Testis (tissue), 2 donors: ENCODE measurements around the gene KPTN.

Source experiments
- POLR2A ChIP-seq: fragments of 450-650 bp; IDR thresholded peaks from one replicate; pipeline ENCODE4 v1.6.1; 2017; ENCODE audit warnings: antibody characterized with exemption, mild to moderate bottlenecking, moderate library complexity
- TF ChIP-seq, protein P1 (sequence below), 3 experiments: fragments of 450-650 bp in 2 of 3; fragments of 200-600 bp in 1 of 3; sonication (generic) in 1 of 3; IDR thresholded peaks; one replicate each; pipeline ENCODE4 v1.5.1; 2016 to 2019; ENCODE audit warnings: antibody characterized with exemption in 3 of 3, mild to moderate bottlenecking in 2 of 3, moderate library complexity in 1 of 3

DNA sequence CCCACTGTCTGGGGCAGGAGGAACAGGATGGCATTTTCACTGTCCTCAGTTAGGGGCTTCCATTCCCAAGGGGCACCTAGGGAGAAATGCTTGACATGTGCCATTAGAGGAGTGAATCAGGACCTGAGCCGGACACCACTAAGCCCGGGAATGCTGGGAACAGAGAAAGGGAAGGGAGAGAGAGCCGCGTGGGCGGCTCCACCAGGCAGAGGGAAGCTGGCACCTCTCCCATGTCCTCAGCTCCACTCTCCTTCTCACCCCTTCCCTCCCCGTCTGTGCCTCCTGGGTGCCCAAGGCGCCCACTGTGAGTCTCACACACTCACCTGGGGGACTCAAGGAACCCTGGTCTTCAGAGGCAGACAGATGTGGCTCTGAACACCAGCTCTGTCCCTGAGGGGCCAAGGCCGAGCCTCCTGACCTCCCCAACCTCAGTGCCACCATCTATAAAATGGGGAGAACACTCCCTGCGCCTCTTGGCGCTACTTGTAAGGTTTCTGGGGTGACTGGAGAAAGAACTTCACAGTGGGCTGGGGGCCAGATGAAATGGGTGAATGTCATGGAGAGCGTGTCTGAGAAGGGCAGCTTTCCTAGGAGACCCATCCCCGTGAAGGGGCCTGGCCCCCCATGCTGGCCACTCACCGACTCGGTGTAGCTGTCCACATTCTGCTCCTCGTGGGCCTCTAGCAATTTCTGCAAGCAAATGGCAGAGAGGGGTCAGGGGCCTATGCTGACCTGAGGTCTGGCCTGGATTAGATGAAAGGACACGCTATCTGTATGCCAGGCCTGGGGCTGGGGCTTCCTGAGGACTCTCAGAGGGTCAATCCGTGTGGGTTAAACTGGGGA is 5.3 kb upstream of the KPTN start:
- TF ChIP-seq, protein P1, sequence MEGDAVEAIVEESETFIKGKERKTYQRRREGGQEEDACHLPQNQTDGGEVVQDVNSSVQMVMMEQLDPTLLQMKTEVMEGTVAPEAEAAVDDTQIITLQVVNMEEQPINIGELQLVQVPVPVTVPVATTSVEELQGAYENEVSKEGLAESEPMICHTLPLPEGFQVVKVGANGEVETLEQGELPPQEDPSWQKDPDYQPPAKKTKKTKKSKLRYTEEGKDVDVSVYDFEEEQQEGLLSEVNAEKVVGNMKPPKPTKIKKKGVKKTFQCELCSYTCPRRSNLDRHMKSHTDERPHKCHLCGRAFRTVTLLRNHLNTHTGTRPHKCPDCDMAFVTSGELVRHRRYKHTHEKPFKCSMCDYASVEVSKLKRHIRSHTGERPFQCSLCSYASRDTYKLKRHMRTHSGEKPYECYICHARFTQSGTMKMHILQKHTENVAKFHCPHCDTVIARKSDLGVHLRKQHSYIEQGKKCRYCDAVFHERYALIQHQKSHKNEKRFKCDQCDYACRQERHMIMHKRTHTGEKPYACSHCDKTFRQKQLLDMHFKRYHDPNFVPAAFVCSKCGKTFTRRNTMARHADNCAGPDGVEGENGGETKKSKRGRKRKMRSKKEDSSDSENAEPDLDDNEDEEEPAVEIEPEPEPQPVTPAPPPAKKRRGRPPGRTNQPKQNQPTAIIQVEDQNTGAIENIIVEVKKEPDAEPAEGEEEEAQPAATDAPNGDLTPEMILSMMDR (IDR thresholded peaks at IDR 0.05): no peak
- no peak for TF ChIP-seq POLR2A
